Measurements from ENCODE around the gene SCRN2. TPM values are rescaled to one million over a fixed set of nuclear protein-coding genes. Genes with fewer than 3 reads are reported as not detected.
A peak's percentile ranks its signal among the peaks of the same experiment; 100 is the strongest.

The SCRN2 gene
- total RNA-seq (2016; rRNA removed; fragmentation: Illumina TruSeq; extraction: Trizol) (15.0 and 29.5 TPM in 2 replicates), polyA plus RNA-seq (2011; rRNA removed) (21.7 and 28.6 TPM in 2 replicates), polyA minus RNA-seq (2011; rRNA and poly(A)+ RNA removed; ENCODE audit: low replicate concordance) (22.3 and 32.7 TPM in 2 replicates), Bru-seq, nascent RNA (percentile 72 among the genes with signal in this experiment), BruChase-seq, experiment 1, labeled RNA remaining after a 6-hour chase (percentile 65 among the genes with signal in this experiment), BruChase-seq, experiment 2, labeled RNA remaining after a 2-hour chase (percentile 64 among the genes with signal in this experiment)
- total RNA-seq (2016; cell fraction: cytosol; rRNA removed; fragmentation: Illumina TruSeq; extraction: Trizol; ENCODE audit: low read depth), result 14.0 and 15.6 TPM in 2 replicates
- total RNA-seq (2016; cell fraction: insoluble cytoplasmic fraction; rRNA removed; fragmentation: Illumina TruSeq; extraction: Trizol), result 14.9 and 29.8 TPM in 2 replicates
- total RNA-seq (2016; cell fraction: membrane; rRNA removed; fragmentation: Illumina TruSeq; extraction: Trizol), result 9.4 and 10.4 TPM in 2 replicates
- 38.4 and 39.4 TPM in 2 replicates for total RNA-seq (2016; cell fraction: nucleus; rRNA removed; fragmentation: Illumina TruSeq; extraction: Trizol)
- 12.8 and 18.6 TPM in 2 replicates for polyA plus RNA-seq (2011; cell fraction: cytosol; rRNA removed)
- polyA plus RNA-seq (2011; cell fraction: nucleus; rRNA removed), result 254 and 255 TPM in 2 replicates
- 16.2 and 19.4 TPM in 2 replicates for polyA plus RNA-seq (2012)
- polyA plus RNA-seq (2016; cell fraction: cytosol; fragmentation: Illumina TruSeq; extraction: Trizol; ENCODE audit: low read depth), result 2.8 and 3.6 TPM in 2 replicates
- 11.1 and 13.6 TPM in 2 replicates for polyA plus RNA-seq (2016; cell fraction: insoluble cytoplasmic fraction; fragmentation: Illumina TruSeq; extraction: Trizol; ENCODE audit: low read depth)
- 4.4 and 5.4 TPM in 2 replicates for polyA plus RNA-seq (2016; cell fraction: membrane; fragmentation: Illumina TruSeq; extraction: Trizol; ENCODE audit: low read depth)
- polyA plus RNA-seq (2016; cell fraction: nucleus; fragmentation: Illumina TruSeq; extraction: Trizol; ENCODE audit: insufficient read depth, low read depth), result 76.0 and 78.1 TPM in 2 replicates
- polyA minus RNA-seq (2011; cell fraction: cytosol; rRNA and poly(A)+ RNA removed), result 4.6 and 7.0 TPM in 2 replicates
- polyA minus RNA-seq (2011; cell fraction: nucleus; rRNA and poly(A)+ RNA removed), result 42.1 and 48.9 TPM in 2 replicates
- long read RNA-seq, experiment 1, transcript SCRN2-212 (7 exons, 1,745 nt), result minor isoform, 6 of 29 reads
- long read RNA-seq, experiment 1, transcript SCRN2-201 (8 exons, 1,548 nt), result major isoform, 14 of 29 reads
- long read RNA-seq, experiment 1, partial matches to known transcripts, result 2 of 29 reads
- long read RNA-seq, experiment 1, other reads (novel, unspliced or antisense), result 4 of 29 reads
- long read RNA-seq, experiment 2, transcript SCRN2-201 (8 exons, 1,548 nt), result major isoform, 6 of 23 reads
- long read RNA-seq, experiment 2, partial matches to known transcripts, result 6 of 23 reads
- long read RNA-seq, experiment 2, other reads (novel, unspliced or antisense), result 6 of 23 reads

GRCh38 chr17:47840742-47841487 lies at the start of gene SCRN2:
TSS of gene SCRN2 (minus strand) at chr17:47841273. CDS start at chr17:47840843, 430 bp downstream.
- H3K27me3 ChIP-seq (ENCODE audit: control insufficient read depth in 1 of 2, insufficient read depth in 2 of 2, low read length in 2 of 2), result no peaks in the 10 kb centered on the region; a peak in 1 of 5 replicates
- peak; percentile 87 for DNase-seq (ENCODE audit: low spot score)
- in situ Hi-C loops (cut with HindIII; ENCODE audit: extremely low pct_ligation_motif_present, low pct_unique_long_range_greater_than_20kb), result loop anchor here (5.0 kb wide), 2 partner anchors 51 to 176 kb away; no protein-coding TSS in a partner anchor
- no peaks in the 10 kb centered on the region for H4K20me1 ChIP-seq (ENCODE audit: insufficient read depth, low read length)
- CTCF ChIA-PET (ENCODE audit: low intra/inter-chr PET ratio, low total read pairs), result interaction anchor here (0.6 to 5.6 kb wide), 4 partner anchors 48 to 177 kb away, joined by 3 to 162 read pairs (median 7); partner anchors contain the start of genes CDK5RAP3 and SP2
- H3K36me3 ChIP-seq (replicated peaks in 1 of 2; ENCODE audit: control insufficient read depth in 1 of 2, insufficient read depth in 2 of 2, low read length in 2 of 2), result no peaks in the 10 kb centered on the region; a peak in 2 of 5 replicates
- peaks cover 72% of the 10 kb centered on the region for H3K4me1 ChIP-seq (ENCODE audit: insufficient read depth, low read length)
- H3K4me2 ChIP-seq (ENCODE audit: low read depth, low read length), result peak within 1 kb of the TSS; percentile 89
- TSS peak; percentile 88 for BruUV-seq (replicated peaks)
- POLR2A ChIA-PET, result interaction anchor here (0.9 to 2.8 kb wide), 17 partner anchors 10 to 192 kb away, joined by 3 to 56 read pairs (median 5); partner anchors contain the start of genes CDK5RAP3, KPNB1, LRRC46 and MRPL10
- peak within 1 kb of the TSS; percentile 80 to 95 (median 84) for H3K4me3 ChIP-seq (replicated peaks in 1 of 3; ENCODE audit: insufficient read depth in 1 of 3, low read depth in 2 of 3, low read length in 3 of 3)
- H3K79me2 ChIP-seq (ENCODE audit: insufficient read depth, low read length), result peaks cover 10% of the 10 kb centered on the region
- intact Hi-C loops (cut with micrococcal nuclease; ENCODE audit: unreplicated experiment), result loop anchor here (1.0 kb wide), 4 partner anchors 49 to 177 kb away; no protein-coding TSS in a partner anchor
- under 1% methylated on average over 48 of the region's 55 CpGs for WGBS (ENCODE audit: low lambda C conversion rate)
- peak; percentile 83 for FAIRE-seq
- ATAC-seq, result peak; percentile 86
- peak within 1 kb of the TSS; percentile 66 for H3K27ac ChIP-seq (ENCODE audit: extremely low read length, insufficient read depth, low read length)
- peak within 1 kb of the TSS; percentile 84 for H3K9ac ChIP-seq (ENCODE audit: insufficient read depth, low read depth, low read length)
- H3K9me3 ChIP-seq (ENCODE audit: low read length), result no peaks in the 10 kb centered on the region
- H2AFZ ChIP-seq (ENCODE audit: low read length), result peak within 1 kb of the TSS; percentile 42
- TF ChIP-seq EZH2 (conservative IDR thresholded peaks at IDR 0.05; ENCODE audit: low read depth, low read length) (no peak), REL (CRISPR knock-in tag; conservative IDR thresholded peaks at IDR 0.05) (no peak), GTF3A (CRISPR knock-in tag; conservative IDR thresholded peaks at IDR 0.05) (no peak), DR1 (CRISPR knock-in tag; IDR thresholded peaks at IDR 0.05) (peak; percentile 62; the same call in 1 of the 2 replicates), RAD21 (CRISPR knock-in tag; IDR thresholded peaks at IDR 0.05) (peak; percentile 99), ZNF451 (CRISPR knock-in tag; IDR thresholded peaks at IDR 0.05) (peak; percentile 63; the same call in 1 of the 2 replicates), ZFY (CRISPR knock-in tag; IDR thresholded peaks at IDR 0.05) (peak; percentile 95), MTA1 (CRISPR knock-in tag; IDR thresholded peaks at IDR 0.05; ENCODE audit: borderline replicate concordance) (peak; percentile 86; the same call in 1 of the 2 replicates), ZNF850 (CRISPR knock-in tag; conservative IDR thresholded peaks at IDR 0.05) (peak; percentile 86; the same call in 1 of the 2 replicates), PPARG (CRISPR knock-in tag; conservative IDR thresholded peaks at IDR 0.05) (no peak; the same call in 1 of the 2 replicates), MIER2 (CRISPR knock-in tag; IDR thresholded peaks at IDR 0.05) (no peak), PAX8 (CRISPR knock-in tag; IDR thresholded peaks at IDR 0.05; ENCODE audit: borderline replicate concordance) (peak; percentile 95; the same call in 1 of the 2 replicates), ZNF777 (CRISPR knock-in tag; IDR thresholded peaks at IDR 0.05) (peak; percentile 83; the same call in 1 of the 2 replicates)
- TF ChIP-seq, protein P1, sequence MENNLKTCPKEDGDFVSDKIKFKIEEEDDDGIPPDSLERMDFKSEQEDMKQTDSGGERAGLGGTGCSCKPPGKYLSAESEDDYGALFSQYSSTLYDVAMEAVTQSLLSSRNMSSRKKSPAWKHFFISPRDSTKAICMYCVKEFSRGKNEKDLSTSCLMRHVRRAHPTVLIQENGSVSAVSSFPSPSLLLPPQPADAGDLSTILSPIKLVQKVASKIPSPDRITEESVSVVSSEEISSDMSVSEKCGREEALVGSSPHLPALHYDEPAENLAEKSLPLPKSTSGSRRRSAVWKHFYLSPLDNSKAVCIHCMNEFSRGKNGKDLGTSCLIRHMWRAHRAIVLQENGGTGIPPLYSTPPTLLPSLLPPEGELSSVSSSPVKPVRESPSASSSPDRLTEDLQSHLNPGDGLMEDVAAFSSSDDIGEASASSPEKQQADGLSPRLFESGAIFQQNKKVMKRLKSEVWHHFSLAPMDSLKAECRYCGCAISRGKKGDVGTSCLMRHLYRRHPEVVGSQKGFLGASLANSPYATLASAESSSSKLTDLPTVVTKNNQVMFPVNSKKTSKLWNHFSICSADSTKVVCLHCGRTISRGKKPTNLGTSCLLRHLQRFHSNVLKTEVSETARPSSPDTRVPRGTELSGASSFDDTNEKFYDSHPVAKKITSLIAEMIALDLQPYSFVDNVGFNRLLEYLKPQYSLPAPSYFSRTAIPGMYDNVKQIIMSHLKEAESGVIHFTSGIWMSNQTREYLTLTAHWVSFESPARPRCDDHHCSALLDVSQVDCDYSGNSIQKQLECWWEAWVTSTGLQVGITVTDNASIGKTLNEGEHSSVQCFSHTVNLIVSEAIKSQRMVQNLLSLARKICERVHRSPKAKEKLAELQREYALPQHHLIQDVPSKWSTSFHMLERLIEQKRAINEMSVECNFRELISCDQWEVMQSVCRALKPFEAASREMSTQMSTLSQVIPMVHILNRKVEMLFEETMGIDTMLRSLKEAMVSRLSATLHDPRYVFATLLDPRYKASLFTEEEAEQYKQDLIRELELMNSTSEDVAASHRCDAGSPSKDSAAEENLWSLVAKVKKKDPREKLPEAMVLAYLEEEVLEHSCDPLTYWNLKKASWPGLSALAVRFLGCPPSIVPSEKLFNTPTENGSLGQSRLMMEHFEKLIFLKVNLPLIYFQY (CRISPR knock-in tag; IDR thresholded peaks at IDR 0.05; ENCODE audit: borderline replicate concordance), result peak; percentile 29; the same call in 1 of the 2 replicates

All from HepG2 (cell line).